ENCODE data around the gene RNF222. TPM values are rescaled to one million over a fixed set of nuclear protein-coding genes. Genes with fewer than 3 reads are reported as not detected.

Gene RNF222
- polyA plus RNA-seq, 6 donors from 2014 or later = 0.13 to 0.35 (median 0.23) TPM; not detected in 3

DNA sequence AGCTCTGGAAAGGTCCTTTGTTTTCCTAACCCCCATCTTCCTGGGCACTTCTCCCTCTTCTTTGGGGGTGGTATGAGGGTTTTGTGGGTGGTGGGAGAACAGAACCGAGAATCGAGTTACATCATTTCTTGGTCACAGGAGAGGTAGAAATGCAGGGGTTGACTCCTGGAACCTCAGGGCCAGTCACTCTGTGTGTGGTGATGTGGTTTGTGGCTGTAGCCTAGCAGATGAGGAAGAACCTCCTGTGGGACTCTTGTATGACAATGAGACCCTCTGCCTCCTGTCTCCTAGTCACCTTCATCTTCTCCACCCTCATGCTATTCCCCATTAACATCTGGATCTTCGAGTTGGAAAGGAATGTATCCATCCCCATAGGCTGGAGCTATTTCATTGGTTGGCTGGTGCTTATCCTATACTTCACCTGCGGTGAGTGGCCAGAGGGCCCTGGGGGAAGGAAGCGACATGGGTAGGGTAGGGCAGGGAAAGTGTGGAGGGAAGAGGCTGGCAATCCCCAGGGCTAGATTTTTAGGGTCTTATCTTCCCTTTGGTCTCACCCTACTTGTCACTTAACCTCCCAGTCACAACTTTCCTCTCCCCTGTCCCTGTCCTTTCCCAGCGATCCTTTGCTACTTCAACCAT is 52.5 kb downstream of the RNF222 start:
- H3K27ac Mint-ChIP-seq = no peak overlapping the region
- peaks cover 0 to 3% (median 0%) of the 10 kb centered on the region in 3 donors for H3K4me1 Mint-ChIP-seq
- peak overlapping the region in 1 of 8 donors; percentile 15 for H3K4me3 Mint-ChIP-seq
- DNase-seq = no peak
- H3K36me3 Mint-ChIP-seq = no peaks in the 10 kb centered on the region
- H3K27me3 Mint-ChIP-seq = peaks cover 26 to 39% (median 30%) of the 10 kb centered on the region in 3 donors
- no peak for ATAC-seq (ENCODE audit: low read depth in 2 of 2)
- no peaks in the 10 kb centered on the region for H3K9me3 Mint-ChIP-seq

DNA sequence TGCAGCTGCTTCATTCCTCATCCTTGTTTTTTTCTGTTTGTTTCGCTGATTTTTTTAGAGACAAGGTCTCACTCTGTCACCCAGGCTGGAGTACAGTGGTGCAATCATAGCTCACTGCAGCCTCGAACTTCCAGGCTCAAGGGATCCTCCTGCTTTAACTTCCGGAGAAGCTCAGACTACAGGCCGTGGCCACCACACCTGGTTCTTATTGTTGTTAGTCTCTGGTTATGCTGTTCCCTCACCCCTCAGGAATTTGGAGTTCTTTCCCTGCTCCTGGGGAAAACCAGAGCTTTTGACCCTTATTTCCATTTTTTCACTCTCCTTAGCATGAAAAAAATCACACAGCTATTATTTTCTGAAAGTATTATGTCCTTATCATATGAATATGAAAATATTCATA is 56.2 kb downstream of the RNF222 start:
- DNase-seq = no peak
- no peak overlapping the region for H3K4me3 Mint-ChIP-seq
- H3K27ac Mint-ChIP-seq = no peak overlapping the region
- H3K9me3 Mint-ChIP-seq = no peaks in the 10 kb centered on the region
- H3K36me3 Mint-ChIP-seq = no peaks in the 10 kb centered on the region
- peaks cover 13 to 22% (median 19%) of the 10 kb centered on the region in 3 donors for H3K27me3 Mint-ChIP-seq
- peaks cover 7 to 8% (median 7%) of the 10 kb centered on the region in 3 donors for H3K4me1 Mint-ChIP-seq
- ATAC-seq (ENCODE audit: low read depth in 2 of 2) = no peak

Other genes with a start within 250 kb of the RNF222 start
- 10 to 100 TPM in 5 of 6 donors, 1 to 10 TPM in 1; 4.5 to 20.9 (median 13.5) TPM for gene PER1, start 245.4 kb downstream of the RNF222 start, polyA plus RNA-seq (ENCODE audit: low read depth in 6 of 6)
- gene VAMP2, start 234.9 kb downstream of the RNF222 start, polyA plus RNA-seq (ENCODE audit: low read depth in 6 of 6) = 10 to 100 TPM; 37.8 to 89.1 (median 65.9) TPM
- gene TMEM107, start 221.4 kb downstream of the RNF222 start, polyA plus RNA-seq (ENCODE audit: low read depth in 6 of 6) = 10 to 100 TPM; 29.9 to 42.3 (median 34.7) TPM
- 10 to 100 TPM; 14.8 to 24.2 (median 20.4) TPM for gene BORCS6, start 207.6 kb downstream of the RNF222 start, polyA plus RNA-seq (ENCODE audit: low read depth in 6 of 6)
- not detected for gene AURKB, start 187.3 kb downstream of the RNF222 start, polyA plus RNA-seq (ENCODE audit: low read depth in 6 of 6)
- gene CTC1, start 149.8 kb downstream of the RNF222 start, polyA plus RNA-seq (ENCODE audit: low read depth in 6 of 6) = 10 to 100 TPM; 13.5 to 34.9 (median 22.3) TPM
- 10 to 100 TPM; 11.6 to 29.8 (median 17.9) TPM for gene PFAS, start 148.5 kb downstream of the RNF222 start, polyA plus RNA-seq (ENCODE audit: low read depth in 6 of 6)
- 100 to 1,000 TPM in 1 of 6 donors, 10 to 100 TPM in 5; 65.8 to 110 (median 79.7) TPM for gene RANGRF, start 109.2 kb downstream of the RNF222 start, polyA plus RNA-seq (ENCODE audit: low read depth in 6 of 6)
- gene SLC25A35, start 102.4 kb downstream of the RNF222 start, polyA plus RNA-seq (ENCODE audit: low read depth in 6 of 6) = 1 to 10 TPM; 1.5 to 4.6 (median 2.1) TPM
- gene ARHGEF15, start 87.6 kb downstream of the RNF222 start, polyA plus RNA-seq (ENCODE audit: low read depth in 6 of 6) = not detected
- gene ODF4, start 58.0 kb downstream of the RNF222 start, polyA plus RNA-seq (ENCODE audit: low read depth in 6 of 6) = not detected
- 1,000 to 10,000 TPM; 1,225 to 2,056 (median 1,703) TPM for gene RPL26, start 14.6 kb downstream of the RNF222 start, polyA plus RNA-seq (ENCODE audit: low read depth in 6 of 6)
- gene NDEL1, start 38.1 kb upstream of the RNF222 start, polyA plus RNA-seq (ENCODE audit: low read depth in 6 of 6) = 10 to 100 TPM; 38.4 to 54.9 (median 44.6) TPM
- 1 to 10 TPM in 3 of 6 donors, under 1 TPM in 2, not detected in 1; 0.35 to 5.0 (median 1.9) TPM for gene MYH10, start 232.9 kb upstream of the RNF222 start, polyA plus RNA-seq (ENCODE audit: low read depth in 6 of 6)